Bone marrow (tissue), 2 donors: ENCODE data around the gene ACOT8.
"Not testable (repeated sequence)": the region's sequence is repeated elsewhere in the genome, so short reads cannot be mapped to it uniquely, and the experiment has no call there.

Source experiments
- DNase-seq, 2 donors: peaks; one replicate each; lab custom pipeline; 2025; lab: John Stamatoyannopoulos, UW

Gene ACOT8

DNA sequence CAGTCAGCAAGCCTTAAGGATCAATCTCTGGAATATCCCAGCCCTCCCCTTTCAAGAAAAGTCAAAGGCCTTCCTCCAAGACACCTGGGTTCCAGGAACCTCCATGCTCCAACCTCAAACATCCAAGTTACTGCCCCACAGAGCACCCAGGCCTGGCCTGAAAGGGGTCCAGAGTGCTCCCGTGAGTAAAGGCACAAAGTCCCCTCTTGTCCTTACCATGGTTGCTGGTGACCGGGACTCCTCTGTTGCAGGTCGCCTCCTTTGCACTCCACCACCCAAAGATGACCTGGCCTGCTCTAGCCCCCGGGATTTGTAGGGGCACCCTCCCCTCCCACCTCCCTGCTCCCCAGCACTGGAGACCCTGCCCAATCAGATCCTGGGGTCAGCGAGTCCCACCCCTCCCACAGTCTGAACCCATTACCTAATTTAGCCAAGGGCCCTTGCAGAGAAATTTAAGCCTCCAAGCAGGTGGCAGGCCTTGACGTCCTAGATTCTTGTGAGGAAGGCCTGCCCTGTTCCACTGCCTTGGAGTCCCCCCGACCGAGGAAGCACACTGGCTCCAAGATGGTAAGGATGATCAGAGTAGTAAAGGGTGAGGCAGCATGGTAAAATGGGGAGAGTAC lies 30.1 kb downstream of the ACOT8 start, which contains the start of gene TNNC2:
TSS of gene TNNC2 (minus strand) at position 283 of the 623 bp plus-strand sequence. CDS start at position 219, 64 bp downstream.
- DNase-seq, result no peak

- DNase-seq, result no peak
These were observed 30.7 kb downstream of the ACOT8 start for GRCh38 chr20:45826381-45827019.

- no peak for DNase-seq
These were observed 33.0 kb downstream of the ACOT8 start for GRCh38 chr20:45823949-45824835.

DNA sequence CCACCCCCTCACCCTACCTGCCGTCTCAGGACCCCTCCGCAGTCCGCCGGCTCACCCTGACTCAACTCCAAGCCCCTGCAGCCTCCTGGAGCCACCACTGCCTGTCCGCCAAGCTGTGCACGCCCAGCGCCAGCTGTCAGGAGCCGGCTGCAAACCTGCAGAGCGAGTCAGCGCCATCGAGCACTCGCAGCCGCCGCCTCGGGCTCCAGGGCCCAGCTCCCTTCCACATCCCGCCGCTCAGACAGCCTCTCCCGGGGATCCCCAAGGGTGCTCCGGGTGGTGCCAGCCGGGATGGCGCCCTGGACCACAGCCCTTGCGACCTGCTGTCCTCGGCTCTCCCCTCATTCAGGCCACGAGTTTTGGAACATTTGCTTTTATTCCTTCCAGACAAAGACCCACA lies 34.3 kb downstream of the ACOT8 start:
- DNase-seq, result no peak

GRCh38 chr20:45821947-45822346 lies 35.2 kb downstream of the ACOT8 start:
- no peak for DNase-seq

DNA sequence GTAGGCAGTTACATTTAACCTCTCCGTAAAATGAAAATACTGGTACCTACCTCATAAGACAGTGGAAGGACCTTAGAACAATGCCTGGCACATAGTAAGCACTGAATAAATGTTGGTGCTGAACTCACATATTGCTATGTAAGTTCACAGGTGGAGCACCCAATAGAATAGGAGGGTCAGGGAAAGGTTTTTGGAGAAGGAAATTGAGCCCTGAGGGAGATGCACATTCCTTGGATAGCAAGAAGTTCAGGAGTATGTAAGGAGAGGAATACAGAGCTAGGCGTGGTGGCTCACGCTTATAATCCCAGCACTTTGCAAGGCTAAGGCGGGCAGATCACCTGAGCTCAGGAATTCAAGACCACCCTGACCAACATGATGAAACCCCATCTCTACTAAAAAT lies 37.7 kb downstream of the ACOT8 start:
- DNase-seq, result no peak

DNA sequence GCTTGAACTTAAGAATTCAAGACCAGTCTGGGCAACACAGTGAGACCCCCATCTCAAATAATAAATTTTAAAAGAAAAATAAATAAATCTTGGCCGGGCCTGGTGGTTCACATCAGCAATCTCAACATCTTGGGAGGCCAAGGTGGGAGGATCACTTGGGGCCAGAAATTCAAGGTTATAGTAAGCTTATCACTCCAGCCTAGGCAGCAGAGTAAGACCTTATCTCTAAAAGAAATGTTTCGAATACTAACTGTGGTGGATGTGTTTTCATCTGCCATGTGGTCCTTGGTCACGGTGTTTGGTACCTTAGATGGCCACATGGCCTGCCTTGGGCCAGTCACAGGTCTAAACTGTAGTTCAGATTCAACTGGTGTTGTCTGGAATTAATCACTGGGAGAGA lies 39.0 kb downstream of the ACOT8 start:
- DNase-seq, result no peak

DNA sequence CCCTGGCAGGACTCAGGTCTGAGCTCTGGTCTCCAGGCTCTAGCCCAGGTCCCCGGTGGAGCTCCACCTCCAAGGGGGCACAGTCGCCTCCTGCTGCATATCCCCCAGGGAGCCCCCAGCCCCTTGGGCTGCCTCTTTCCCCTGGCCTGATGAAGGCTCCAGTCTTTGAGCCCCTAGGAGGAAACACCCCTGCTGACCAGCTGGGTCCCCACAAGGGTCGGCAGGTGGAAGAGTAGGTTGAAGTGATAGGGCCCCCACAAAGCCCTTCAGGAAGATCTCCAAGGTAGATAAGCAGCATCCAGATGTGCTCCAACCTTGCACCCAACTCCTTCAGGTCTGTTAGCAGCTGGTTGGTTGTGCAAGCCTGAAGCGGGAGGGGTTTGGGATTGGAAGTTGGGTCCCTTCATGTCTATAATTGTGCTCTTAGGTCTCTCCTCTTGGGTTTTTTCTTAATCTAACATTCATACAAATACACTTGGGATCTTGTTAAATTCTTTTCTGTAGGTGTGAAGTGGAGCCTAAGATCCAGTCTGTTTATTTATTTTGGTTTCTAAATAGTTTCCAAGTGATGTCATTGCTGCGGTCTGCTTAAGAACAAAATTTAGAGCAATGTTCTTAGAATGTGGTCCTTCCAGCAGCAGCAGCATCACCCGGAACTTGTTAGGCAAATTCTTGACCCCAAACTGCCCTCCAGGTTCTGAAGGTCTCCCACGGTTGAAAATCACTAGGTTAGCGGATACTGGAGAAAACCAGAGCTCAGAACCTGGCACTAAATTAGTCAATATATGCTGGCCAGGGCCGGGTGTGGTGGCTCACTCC lies 39.6 kb downstream of the ACOT8 start:
- no peak for DNase-seq

GRCh38 chr20:45816951-45817350 lies 40.2 kb downstream of the ACOT8 start:
- DNase-seq, result no peak

GRCh38 chr20:45814314-45814713 lies 42.9 kb downstream of the ACOT8 start:
- no peak for DNase-seq

GRCh38 chr20:45813489-45813888 lies 43.7 kb downstream of the ACOT8 start:
- DNase-seq, result no peak

DNA sequence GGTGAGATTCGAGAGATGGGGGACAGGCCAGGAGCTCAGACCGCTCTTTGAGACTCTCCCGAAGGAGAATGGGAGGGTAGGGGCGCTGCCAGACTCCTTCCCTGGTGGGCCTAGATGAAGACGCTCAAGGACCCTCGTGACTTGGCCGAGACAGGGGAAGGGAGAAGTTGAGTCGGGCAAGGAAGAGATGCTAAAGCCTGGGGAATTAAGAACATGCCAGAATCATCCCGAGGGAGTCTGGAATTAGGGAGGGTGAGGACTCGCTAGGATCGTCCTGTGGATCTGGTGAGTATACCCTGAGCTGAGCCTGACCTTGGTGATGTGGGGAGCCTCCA lies 44.2 kb downstream of the ACOT8 start:
- DNase-seq, result no peak

DNA sequence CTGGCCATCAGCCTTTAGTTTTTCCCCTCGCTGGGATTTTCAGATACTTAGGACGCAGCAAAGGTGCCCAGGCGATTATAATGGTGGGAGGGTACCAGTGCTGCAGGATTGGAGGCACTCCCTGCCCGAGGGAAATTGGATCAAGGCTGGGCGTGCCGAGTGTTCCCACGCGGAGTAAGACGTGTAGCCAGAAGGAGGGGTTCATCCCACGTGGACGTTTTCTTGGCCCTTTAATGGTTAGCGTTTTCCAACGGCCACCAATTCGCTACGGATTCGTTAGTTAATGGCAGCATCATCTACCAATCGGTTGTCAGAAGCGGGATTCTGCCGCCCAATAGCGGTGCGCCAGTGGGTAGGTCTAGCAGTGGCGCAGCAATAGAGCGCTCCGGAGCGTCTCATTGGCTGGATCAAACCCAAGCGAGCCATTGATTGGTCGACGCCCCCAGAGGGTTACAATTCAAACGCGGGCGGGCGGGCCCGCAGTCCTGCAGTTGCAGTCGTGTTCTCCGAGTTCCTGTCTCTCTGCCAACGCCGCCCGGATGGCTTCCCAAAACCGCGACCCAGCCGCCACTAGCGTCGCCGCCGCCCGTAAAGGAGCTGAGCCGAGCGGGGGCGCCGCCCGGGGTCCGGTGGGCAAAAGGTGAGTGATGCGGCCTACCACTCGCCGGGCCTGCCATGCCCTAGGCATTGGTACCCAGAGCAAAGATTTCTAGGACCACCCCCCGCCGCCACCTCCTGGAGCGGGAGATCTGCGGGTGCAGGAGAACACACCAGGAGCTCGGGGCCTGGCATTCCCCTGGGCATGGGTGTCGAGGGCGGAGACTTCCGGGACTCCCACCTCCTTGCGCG lies 44.8 kb downstream of the ACOT8 start, which contains the start of gene UBE2C:
TSS of gene UBE2C (plus strand) at position 488 of the 849 bp plus-strand sequence. CDS start at position 540, 52 bp downstream.
- DNase-seq, result peak; percentile 74 to 86

- DNase-seq, result no peak
These were observed 46.8 kb downstream of the ACOT8 start for GRCh38 chr20:45810191-45810970.

- no peak for DNase-seq
These were observed 55.3 kb downstream of the ACOT8 start for GRCh38 chr20:45801851-45802250.

DNA sequence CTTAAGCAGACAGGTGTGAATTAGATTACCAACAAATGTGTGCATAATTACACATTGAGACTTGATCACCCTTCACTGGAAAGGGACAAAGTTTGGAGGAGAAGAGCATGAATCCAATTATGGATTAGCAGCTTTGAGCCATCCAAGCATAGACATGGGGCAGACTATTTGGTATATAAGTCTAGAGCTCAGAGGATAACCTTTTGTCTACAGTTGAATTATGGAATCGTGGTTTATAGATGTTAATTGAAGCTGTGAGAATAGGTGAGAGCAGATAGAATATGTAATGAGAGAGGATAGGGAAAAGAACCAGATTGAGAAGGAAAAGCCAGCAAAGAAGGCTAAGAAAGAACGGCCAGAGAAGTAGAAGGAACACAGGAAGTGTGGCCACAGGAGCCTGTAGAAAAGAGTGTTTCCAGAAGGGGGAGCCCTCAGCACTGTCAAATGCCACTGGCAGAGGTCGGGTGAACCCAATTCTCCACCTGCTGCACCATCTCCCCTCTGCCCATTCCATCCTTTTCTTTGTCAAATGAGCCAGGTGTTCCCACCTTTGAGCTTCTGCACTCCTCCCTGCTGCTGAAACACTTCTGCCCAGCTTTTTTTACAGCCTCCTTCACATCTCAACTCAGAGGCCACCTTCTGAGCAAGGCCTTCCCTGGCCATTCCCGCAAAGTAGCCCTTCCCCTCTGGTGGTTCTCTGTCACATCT lies 58.1 kb downstream of the ACOT8 start:
- DNase-seq, result peak; percentile 3 to 57

DNA sequence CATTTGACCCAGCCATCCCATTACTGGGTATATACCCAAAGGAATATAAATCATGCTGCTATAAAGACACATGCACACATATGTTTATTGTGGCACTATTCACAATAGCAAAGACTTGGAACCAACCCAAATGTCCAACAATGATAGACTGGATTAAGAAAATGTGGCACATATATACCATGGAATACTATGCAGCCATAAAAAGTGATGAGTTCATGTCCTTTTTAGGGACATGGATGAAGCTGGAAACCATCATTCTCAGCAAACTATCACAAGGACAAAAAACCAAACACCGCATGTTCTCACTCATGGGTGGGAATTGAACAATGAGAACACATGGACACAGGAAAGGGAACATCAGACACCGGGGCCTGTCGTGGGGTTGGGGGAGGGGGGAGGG lies 59.2 kb downstream of the ACOT8 start:
- DNase-seq, result not testable (repeated sequence)

DNA sequence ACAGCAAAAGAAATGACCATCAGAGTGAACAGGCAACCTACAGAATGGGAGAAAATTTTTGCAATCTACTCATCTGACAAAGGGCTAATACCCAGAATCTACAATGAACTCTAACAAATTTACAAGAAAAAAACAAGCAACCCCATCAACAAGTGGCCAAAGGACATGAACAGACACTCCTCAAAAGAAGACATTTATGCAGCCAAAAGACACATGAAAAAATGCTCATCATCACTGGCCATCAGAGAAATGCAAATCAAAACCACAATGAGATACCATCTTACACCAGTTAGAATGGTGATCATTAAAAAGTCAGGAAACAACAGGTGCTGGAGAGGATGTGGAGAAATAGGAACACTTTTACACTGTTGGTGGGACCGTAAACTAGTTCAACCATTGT lies 59.7 kb downstream of the ACOT8 start:
- not testable (repeated sequence) for DNase-seq

- no peak for DNase-seq
These were observed 60.7 kb downstream of the ACOT8 start for GRCh38 chr20:45796337-45797065.
